GM21367 (cell line): Measurements from ENCODE around the gene TAB2.

Experiments
- ATAC-seq: cut with Tn5 transposase; IDR thresholded peaks from one replicate; pipeline ENCODE4 v1.9.1; 2021; ENCODE audit not compliant: unreplicated experiment

Gene TAB2

GRCh38 chr6:149317644-149318571, at the start of gene TAB2:
TSS of gene TAB2 (plus strand) at chr6:149317712. CDS start at chr6:149369998, 52,286 bp downstream.
- ATAC-seq: peak; percentile 14

GRCh38 chr6:149268146-149268545, 49.4 kb upstream of the TAB2 start:
- ATAC-seq: no peak

GRCh38 chr6:149268768-149269167, 48.7 kb upstream of the TAB2 start:
- ATAC-seq: no peak

GRCh38 chr6:149270616-149271015, 46.9 kb upstream of the TAB2 start:
- ATAC-seq: no peak

GRCh38 chr6:149271348-149272340, 45.9 kb upstream of the TAB2 start:
- ATAC-seq: peak; percentile 43

GRCh38 chr6:149273318-149273717, 44.2 kb upstream of the TAB2 start:
- peak; percentile 50 for ATAC-seq

- ATAC-seq: no peak
These were observed 41.9 kb upstream of the TAB2 start for GRCh38 chr6:149275621-149276020.

- no peak for ATAC-seq
These were observed 39.9 kb upstream of the TAB2 start for GRCh38 chr6:149277621-149278020.

- no peak for ATAC-seq
These were observed 38.5 kb upstream of the TAB2 start for GRCh38 chr6:149278997-149279396.

GRCh38 chr6:149284904-149285303, 32.6 kb upstream of the TAB2 start:
- no peak for ATAC-seq

GRCh38 chr6:149285626-149286025, 31.9 kb upstream of the TAB2 start:
- ATAC-seq: no peak

GRCh38 chr6:149286905-149287304, 30.6 kb upstream of the TAB2 start:
- ATAC-seq: no peak

- ATAC-seq: no peak
These were observed 28.2 kb upstream of the TAB2 start for GRCh38 chr6:149289192-149289781.

GRCh38 chr6:149289966-149290365, 27.5 kb upstream of the TAB2 start:
- ATAC-seq: no peak

- ATAC-seq: no peak
These were observed 24.3 kb upstream of the TAB2 start for GRCh38 chr6:149293244-149293643.

GRCh38 chr6:149300563-149300962, 16.9 kb upstream of the TAB2 start:
- no peak for ATAC-seq

- ATAC-seq: no peak
These were observed 14.8 kb upstream of the TAB2 start for GRCh38 chr6:149302723-149303122.

- ATAC-seq: no peak
These were observed 14.0 kb upstream of the TAB2 start for GRCh38 chr6:149303468-149303867.

GRCh38 chr6:149305372-149305771, 12.1 kb upstream of the TAB2 start:
- no peak for ATAC-seq

- ATAC-seq: no peak
These were observed 10.5 kb upstream of the TAB2 start for GRCh38 chr6:149306967-149307366.

- ATAC-seq: no peak
These were observed 6.2 kb upstream of the TAB2 start for GRCh38 chr6:149311293-149311692.
